Esophagus mucosa (tissue), 1 donor: ENCODE measurements around the gene NR2C2. TPM values are rescaled to one million over a fixed set of nuclear protein-coding genes. Genes with fewer than 3 reads are reported as not detected.

ENCODE experiments used
- ATAC-seq: fragments of 200-7000 bp; cut with Tn5 transposase; one replicate; pipeline ENCODE4 v1.9.1; 2020
- total RNA-seq: library from RNA; stranded (reverse); gene quantifications from one replicate; pipeline ENCODE4 v1.2.4, GENCODE V29; 2023
- donor health status: DM: yes; HTN: yes; CAD: no.

NR2C2 gene
- total RNA-seq, 1 donor from 2014 or later: 19.2 TPM

DNA sequence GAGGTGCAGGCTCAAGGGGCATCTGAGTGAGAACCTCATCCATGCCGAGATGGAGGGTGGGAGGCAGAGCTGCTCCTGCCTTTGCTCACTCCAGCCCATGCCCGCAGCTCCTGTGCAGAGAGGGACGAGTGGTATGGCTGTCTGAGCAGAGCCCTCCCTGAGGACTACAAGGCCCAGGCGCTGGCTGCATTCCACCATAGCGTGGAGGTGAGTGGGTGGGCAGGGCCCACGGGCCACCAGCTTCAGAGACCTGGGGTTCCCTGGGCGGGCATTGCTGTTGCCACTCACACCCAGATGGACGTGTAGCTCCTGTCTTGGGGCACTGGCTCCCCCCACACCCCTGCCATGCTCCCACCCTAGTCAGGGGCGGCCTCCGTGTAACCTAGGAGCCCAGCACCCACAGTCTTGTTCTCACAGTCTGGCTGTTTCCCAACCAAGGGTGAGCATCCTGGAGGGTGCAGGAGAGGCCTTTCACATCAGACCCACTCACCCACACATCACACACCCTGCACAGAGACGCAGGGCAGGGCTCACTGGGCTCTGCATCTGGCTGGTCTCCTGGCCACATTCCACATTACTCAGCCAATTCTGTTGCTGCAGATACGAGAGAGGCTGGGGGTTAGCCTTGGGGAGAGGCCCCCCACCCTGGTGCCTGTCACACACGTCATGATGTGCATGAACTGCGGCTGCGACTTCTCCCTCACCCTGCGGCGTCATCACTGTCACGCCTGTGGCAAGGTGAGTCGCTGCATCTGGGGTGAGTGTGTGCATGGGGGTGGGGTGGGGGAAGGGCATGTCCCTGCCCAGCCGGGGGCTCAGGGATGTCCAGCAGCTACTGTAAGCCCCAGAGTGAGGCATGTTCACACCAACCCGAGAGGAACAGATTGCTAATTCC is 25.3 kb upstream of the NR2C2 start:
- no peak for ATAC-seq

GRCh38 chr3:14922863-14923262 is 24.5 kb upstream of the NR2C2 start:
- ATAC-seq: no peak

DNA sequence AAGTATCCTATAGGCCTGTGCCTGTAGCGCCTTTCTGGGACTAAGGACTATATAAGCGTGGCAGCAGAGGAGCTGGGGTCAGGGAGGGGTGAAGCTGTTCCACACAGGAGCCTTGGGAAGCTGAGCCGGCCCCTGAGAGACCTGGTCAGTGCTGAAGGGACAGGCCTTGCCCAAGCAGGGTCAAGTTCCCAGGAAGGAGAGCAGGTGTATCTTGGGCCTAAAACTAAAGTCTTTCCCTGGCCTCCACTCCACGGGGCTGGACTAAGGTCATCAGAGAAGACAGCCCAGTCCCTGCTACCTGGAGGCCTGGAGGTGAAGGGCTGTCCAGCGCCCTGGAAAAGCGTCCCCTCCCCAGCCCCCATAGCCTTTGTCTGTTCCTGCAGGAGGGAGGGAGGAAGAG is 23.9 kb upstream of the NR2C2 start:
- no peak for ATAC-seq

DNA sequence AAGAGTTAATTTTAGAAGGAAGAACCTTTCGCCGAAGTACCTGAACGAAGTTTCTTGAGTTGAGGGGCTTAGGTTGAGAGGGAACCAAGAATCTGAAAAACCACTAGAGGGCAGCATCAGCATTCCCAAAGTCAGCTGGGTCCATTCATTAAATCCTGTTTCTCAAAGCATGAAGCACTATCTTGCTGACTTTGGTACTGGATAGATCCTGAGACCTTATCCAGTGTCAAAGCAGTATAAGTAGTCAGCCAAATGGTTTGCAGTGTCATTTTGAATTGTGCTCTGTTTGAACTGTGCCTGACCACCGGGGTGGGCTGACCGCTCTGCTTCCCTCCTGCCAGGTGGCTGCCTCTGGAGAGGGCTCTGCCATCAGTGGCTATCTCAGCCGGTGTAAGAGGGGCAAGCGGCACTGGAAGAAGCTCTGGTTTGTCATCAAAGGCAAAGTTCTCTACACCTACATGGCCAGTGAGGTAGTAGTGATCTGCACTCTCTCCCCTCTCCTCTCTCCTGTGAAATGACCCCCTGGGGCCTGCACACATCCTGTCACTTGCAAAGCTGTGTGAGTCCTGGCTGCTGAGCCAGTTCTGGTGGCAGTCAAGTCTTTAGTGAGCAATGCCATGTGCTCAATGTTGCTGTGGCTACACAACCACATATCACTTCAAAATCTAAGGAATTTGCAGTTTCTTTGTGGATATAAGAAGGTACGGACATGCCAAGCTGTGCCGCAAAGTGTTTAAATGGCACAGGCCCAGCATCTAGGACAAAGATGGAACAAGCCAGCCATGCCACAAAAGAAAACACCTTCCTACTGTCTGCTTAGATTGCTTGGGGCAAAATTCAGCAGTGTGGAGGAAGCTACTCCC is 21.4 kb upstream of the NR2C2 start:
- peak; percentile 28 for ATAC-seq

GRCh38 chr3:14926592-14926991 is 20.8 kb upstream of the NR2C2 start:
- ATAC-seq: no peak

DNA sequence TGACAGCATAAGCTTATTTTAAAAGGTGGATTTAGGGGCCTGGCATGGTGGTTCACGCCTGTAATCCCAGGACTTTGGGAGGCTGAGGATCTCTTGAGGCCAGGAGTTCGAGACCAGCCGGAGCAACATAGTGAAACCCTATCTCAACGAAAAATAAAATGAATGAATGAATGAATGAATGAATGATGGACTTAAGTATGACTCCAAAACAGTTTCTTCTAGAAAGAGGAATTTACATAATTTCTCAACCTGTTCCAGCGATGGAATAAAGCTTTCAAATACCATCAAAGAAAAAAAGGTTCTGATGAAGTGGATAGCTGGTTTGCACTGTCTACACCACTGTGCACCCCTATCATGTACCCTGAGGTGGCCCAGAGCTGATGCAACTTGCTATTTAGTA is 20.1 kb upstream of the NR2C2 start:
- ATAC-seq: no peak

GRCh38 chr3:14929310-14930074 is 17.9 kb upstream of the NR2C2 start:
- no peak for ATAC-seq

- ATAC-seq: no peak
These were observed 13.5 kb upstream of the NR2C2 start for GRCh38 chr3:14933820-14934425.

GRCh38 chr3:14935592-14936345 is 11.6 kb upstream of the NR2C2 start:
- no peak for ATAC-seq

- no peak for ATAC-seq
These were observed 8.4 kb upstream of the NR2C2 start for GRCh38 chr3:14938954-14939353.

DNA sequence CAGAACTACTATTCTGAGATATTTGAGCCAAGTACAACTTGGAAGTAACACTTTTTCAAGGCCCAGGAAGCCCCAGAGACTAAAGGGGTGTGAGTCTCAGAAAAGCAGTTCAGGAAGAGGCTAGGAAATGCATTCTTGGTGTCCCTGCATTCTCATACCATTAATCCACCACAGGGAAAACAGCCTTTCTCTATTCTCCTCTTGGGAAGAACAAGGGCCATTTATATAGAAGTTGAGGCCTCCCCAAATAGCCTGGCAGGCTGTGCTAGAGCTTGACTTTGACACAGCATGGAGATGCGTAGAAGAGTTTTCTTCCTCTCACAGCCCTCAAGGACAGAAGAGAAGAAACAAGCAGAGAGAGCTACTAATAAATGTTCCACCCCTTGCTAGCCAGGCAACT is 5.5 kb upstream of the NR2C2 start:
- ATAC-seq: no peak

GRCh38 chr3:14943042-14943441 is 4.3 kb upstream of the NR2C2 start:
- no peak for ATAC-seq

- ATAC-seq: no peak
These were observed 1.1 kb upstream of the NR2C2 start for GRCh38 chr3:14946236-14946635.

GRCh38 chr3:14946739-14947099 is 664 bp upstream of the NR2C2 start:
- ATAC-seq: no peak

DNA sequence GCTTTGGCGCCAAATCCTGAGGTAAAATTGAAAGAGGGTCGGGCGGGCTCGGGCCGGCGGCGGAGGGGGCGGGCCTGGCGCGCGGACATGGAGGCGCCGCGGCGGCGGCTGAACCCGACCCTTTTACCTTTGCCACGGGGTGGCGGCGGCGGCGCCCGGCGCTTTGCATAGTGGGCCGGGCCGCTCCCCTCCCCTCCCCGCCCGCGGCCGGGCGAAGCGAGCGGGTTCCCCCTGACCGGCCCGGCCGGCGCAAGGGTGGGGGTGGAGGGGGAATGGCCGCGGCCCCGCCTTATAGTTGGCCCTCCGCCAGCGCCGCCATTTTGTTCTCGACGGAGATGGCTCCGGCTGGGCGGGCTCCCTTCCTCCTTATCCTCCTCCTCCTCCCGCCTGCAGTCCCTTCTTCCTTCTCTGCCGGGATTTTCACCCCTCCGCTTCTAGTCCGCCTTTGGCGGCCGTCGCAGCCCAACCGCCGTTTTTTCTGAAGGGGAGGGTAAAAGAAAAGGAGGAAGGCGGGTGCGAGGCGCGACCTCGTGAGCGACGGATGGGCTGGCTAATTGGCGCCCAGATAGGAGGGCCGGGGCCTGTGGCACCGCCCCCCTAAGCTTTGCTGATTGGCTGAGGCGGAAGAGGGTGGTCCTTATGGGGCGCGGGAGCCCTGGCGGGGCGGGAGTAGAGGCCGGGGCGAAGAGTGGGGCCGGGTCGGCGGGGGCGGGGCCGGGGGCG is 664 bp downstream of the NR2C2 start:
- peak; percentile 98 for ATAC-seq

- ATAC-seq: no peak
These were observed 1.2 kb downstream of the NR2C2 start for GRCh38 chr3:14948609-14949038.

GRCh38 chr3:14949126-14949525 is 1.7 kb downstream of the NR2C2 start:
- ATAC-seq: no peak

DNA sequence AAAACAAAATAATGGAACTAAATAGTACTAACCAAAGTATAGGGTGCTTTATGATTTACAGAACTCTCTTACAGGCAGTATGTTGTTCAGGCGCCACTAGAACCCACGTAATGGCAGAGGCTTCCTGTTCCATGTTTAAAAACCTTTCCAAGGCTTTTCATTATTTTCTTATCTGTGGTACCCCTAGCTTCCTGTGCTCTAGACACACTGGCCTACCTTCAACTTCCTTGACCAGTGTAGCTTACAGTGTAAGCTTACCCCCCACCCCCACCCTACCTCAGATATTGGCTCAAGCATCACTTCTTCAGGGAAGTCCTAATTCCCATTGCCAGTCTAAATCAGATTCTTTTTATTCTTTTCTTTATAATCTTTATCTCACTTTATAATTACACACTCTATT is 2.9 kb downstream of the NR2C2 start:
- ATAC-seq: no peak

DNA sequence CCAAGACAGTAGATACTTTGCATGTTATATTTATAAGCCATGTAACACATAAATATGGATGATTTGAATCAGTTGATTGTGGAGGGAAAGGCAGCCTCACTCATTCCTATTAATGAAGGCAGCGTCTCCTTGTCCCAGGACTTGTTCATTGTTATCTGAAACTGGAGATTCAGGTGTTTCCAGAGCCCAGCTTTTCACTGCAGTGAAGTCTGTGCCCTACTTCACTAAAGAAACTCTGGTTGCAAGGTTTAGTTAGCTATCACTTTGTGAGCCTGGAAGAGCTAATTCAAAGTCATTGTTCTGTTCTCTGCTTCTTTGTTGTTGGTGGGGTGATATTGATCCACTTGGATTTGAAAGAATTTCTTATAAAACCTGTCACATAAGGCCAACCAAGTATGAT is 9.8 kb downstream of the NR2C2 start:
- ATAC-seq: no peak

- peak; percentile 17 for ATAC-seq
These were observed 10.5 kb downstream of the NR2C2 start for GRCh38 chr3:14957925-14958324.

DNA sequence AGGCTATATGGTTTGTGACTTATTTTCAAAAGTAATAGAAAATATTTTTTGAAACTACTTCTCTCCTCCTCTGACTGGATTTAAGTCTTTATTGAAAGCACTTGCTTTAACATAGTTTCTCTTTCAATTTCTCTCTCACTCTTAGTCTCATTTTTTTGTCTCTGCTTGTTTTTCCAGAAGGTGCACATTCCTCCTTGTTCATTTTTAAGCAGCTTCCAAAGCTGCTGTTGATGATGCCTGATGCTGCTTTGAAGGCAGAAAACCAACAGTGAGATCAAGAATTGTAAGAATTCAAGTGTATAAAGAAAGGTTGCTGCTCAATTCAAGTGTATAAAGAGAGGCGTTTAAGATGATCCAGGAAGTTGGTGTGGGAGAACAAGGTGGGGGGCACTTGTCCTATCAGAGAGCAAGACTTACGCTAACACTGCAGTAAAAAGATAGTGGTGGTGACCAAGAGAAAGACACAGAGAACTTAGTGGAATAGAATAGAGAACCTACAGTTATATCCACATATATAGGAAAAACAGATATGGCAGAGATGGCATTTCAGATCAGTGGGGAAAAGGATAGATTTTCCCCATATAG is 12.1 kb downstream of the NR2C2 start:
- ATAC-seq: no peak
